ENCODE data around the gene SSMEM1.

GRCh38 chr7:130189343-130189742, 18.3 kb upstream of the SSMEM1 start:
- no peak for TF ChIP-seq CTCF (IDR thresholded peaks at IDR 0.05)
- no peak for TF ChIP-seq POLR2A (IDR thresholded peaks at IDR 0.05)
